K562 (cell line): ENCODE results near the gene SUPT5H. TPM values are rescaled to one million over a fixed set of nuclear protein-coding genes. Genes with fewer than 3 reads are reported as not detected.

Source experiments
- ADNP ChIP-seq: fragments of 200-800 bp; sonication (Bioruptor generic); IDR thresholded peaks from 2 replicates; pipeline ENCODE4 v1.6.1; 2016; ENCODE audit warnings: missing genetic modification characterization, missing compliant biosample characterization
- FOXO4 ChIP-seq: fragments of 450-650 bp; formaldehyde crosslinking; IDR thresholded peaks from 2 replicates; pipeline ENCODE4 v1.4.0; 2020; ENCODE audit warnings: mild to moderate bottlenecking, moderate library complexity
- NR1H2 ChIP-seq: sonication (generic); formaldehyde crosslinking; IDR thresholded peaks from 2 replicates; pipeline ENCODE4 v1.4.0; 2020; ENCODE audit warnings: mild to moderate bottlenecking, missing genetic modification reagents
- PRDM10 ChIP-seq: fragments of 450-650 bp; IDR thresholded peaks from 2 replicates; pipeline ENCODE4 v1.6.1; 2018; ENCODE audit not compliant: partially characterized antibody
- PRMT5 ChIP-seq: sonication (generic); formaldehyde crosslinking; IDR thresholded peaks from 2 replicates; pipeline ENCODE4 v1.5.0; 2020; ENCODE audit warnings: missing genetic modification reagents
- RBFOX2 ChIP-seq: fragments of 200-400 bp; formaldehyde crosslinking; IDR thresholded peaks from 2 replicates; pipeline ENCODE4 v1.6.1; 2017; ENCODE audit warnings: low read depth, mild to moderate bottlenecking, low read length, moderate library complexity
- SAP30 ChIP-seq: fragments of 200-600 bp; sonication (generic); IDR thresholded peaks from 2 replicates; pipeline ENCODE4 v1.6.1; 2012; ENCODE audit warnings: borderline replicate concordance, low read depth, mild to moderate bottlenecking, moderate library complexity, low read length, control low read depth, inconsistent platforms; ENCODE audit not compliant: insufficient read depth, poor library complexity, severe bottlenecking
- SMAD3 ChIP-seq: fragments of 450-650 bp; formaldehyde crosslinking; conservative IDR thresholded peaks from 2 replicates; pipeline ENCODE4 v1.4.0; 2020; ENCODE audit warnings: mild to moderate bottlenecking
- SOX6 ChIP-seq: fragments of 450-650 bp; IDR thresholded peaks from 2 replicates; pipeline ENCODE4 v1.6.1; 2014; ENCODE audit warnings: mild to moderate bottlenecking
- SREBF1 ChIP-seq: fragments of 150-350 bp; IDR thresholded peaks from 2 replicates; pipeline ENCODE4 v1.6.1; 2014; ENCODE audit warnings: antibody characterized with exemption, low read depth, low read length, borderline replicate concordance
- STAT5A ChIP-seq: IDR thresholded peaks from 2 replicates; pipeline ENCODE4 v1.6.1; 2012; ENCODE audit warnings: low read length, inconsistent platforms, borderline replicate concordance
- TAF9B ChIP-seq: fragments of 450-650 bp; IDR thresholded peaks from 2 replicates; pipeline ENCODE4 v1.6.1; 2018; ENCODE audit warnings: mild to moderate bottlenecking; ENCODE audit not compliant: partially characterized antibody
- TEAD4 ChIP-seq, 2 experiments: sonication (generic) in 1 of 2; formaldehyde crosslinking in 1 of 2; IDR thresholded peaks; 2 replicates each; pipeline versions ENCODE4 v1.6.1 to v1.8.0; 2012 to 2022; ENCODE audit warnings: borderline replicate concordance in 1 of 2, inconsistent platforms in 1 of 2, low read length in 1 of 2, mild to moderate bottlenecking in 1 of 2, missing genetic modification reagents in 1 of 2
- TFAM ChIP-seq: fragments of 250-450 bp; sonication (Bioruptor Pico); conservative IDR thresholded peaks from 2 replicates; pipeline ENCODE4 v1.5.0; 2021; ENCODE audit warnings: mild to moderate bottlenecking, moderate library complexity
- ZBED1 ChIP-seq: IDR thresholded peaks from 2 replicates; pipeline ENCODE4 v1.6.1; 2014
- ZBTB26 ChIP-seq: fragments of 450-650 bp; formaldehyde crosslinking; IDR thresholded peaks from 2 replicates; pipeline ENCODE4 v1.4.0; 2022; ENCODE audit warnings: missing genetic modification characterization
- ZKSCAN3 ChIP-seq: fragments of 250-450 bp; sonication (Bioruptor Pico); IDR thresholded peaks from 2 replicates; pipeline ENCODE4 v1.4.0; 2020
- ZNF24 ChIP-seq: fragments of 450-650 bp; IDR thresholded peaks from 2 replicates; pipeline ENCODE4 v1.6.1; 2016
- ZNF639 ChIP-seq, 2 experiments: fragments of 200-800 bp in 1 of 2; sonication (Bioruptor generic) in 1 of 2; sonication (generic) in 1 of 2; formaldehyde crosslinking in 1 of 2; IDR thresholded peaks in 1 of 2; conservative IDR thresholded peaks in 1 of 2; 2 replicates each; pipeline versions ENCODE4 v1.5.0 to v1.6.1; 2016 to 2020; ENCODE audit warnings: missing compliant biosample characterization in 1 of 2, missing genetic modification characterization in 1 of 2, missing genetic modification reagents in 1 of 2
- polyA plus RNA-seq, 8 experiments: library from polyadenylated mRNA; depleted of rRNA in 4 of 8; stranded (reverse) in 5 of 8; unstranded in 3 of 8; fragments of >200 nt; fragmentation: Nextera tagmentation in 2 of 8; fragmentation: Illumina TruSeq in 1 of 8; extraction: Ambion mirVana in 2 of 8; extraction: Trizol in 1 of 8; gene quantifications; 2 replicates each; pipeline versions ENCODE4 v1.2.1 to v1.2.3, GENCODE V29; 2011 to 2014; ENCODE audit warnings: inconsistent platforms in 1 of 8, missing spikeins in 1 of 8
- total RNA-seq, 7 experiments: library from RNA; depleted of rRNA in 6 of 7; stranded (reverse); fragments of >200 nt in 6 of 7; fragmentation: Illumina TruSeq in 2 of 7; extraction: Trizol in 2 of 7; gene quantifications; 2 replicates each; pipeline versions ENCODE4 v1.2.1 to v1.2.3, GENCODE V29; 2011 to 2021; ENCODE audit warnings: low replicate concordance in 1 of 7

The SUPT5H gene
- total and polyA plus RNA-seq, 9 of the 15 experiments (the other 6 are each of a cell fraction or from before 2014, with no cell fraction given) = 13.3 to 85.9 (median 35.9) TPM

- TF ChIP-seq PRDM10 (peak; percentile 22), TFAM (no peak), ZKSCAN3 (CRISPR knock-in tag) (no peak), RBFOX2 (peak; percentile 65), SAP30 (no peak), TEAD4 (IDR thresholded peaks at IDR 0.05; ENCODE audit: low read length) (no peak), TEAD4 (CRISPR knock-in tag; IDR thresholded peaks at IDR 0.05; ENCODE audit: borderline replicate concordance) (no peak), TAF9B (no peak), ADNP (no peak), SOX6 (0 out of 2 replicates have a peak, but pooled peaks have one; percentile 9), SMAD3 (no peak), ZNF639 (CRISPR knock-in tag; conservative IDR thresholded peaks at IDR 0.05 in 1 of 2, IDR thresholded peaks at IDR 0.05 in 1 of 2) (no peak), STAT5A (no peak), PRMT5 (CRISPR knock-in tag) (no peak), ZNF24 (peak; percentile 28; the same call in 1 of the 2 replicates), FOXO4 (CRISPR knock-in tag) (no peak), SREBF1 (no peak), ZBED1 (no peak), NR1H2 (no peak), ZBTB26 (CRISPR knock-in tag) (no peak)
These were observed 47.8 kb upstream of the SUPT5H start (continued) for GRCh38 chr19:39397360-39398296.
